HepG2 (cell line): ENCODE results near the gene ACVR2A. TPM values are rescaled to one million over a fixed set of nuclear protein-coding genes. Genes with fewer than 3 reads are reported as not detected.

Experiments
- ATAC-seq: fragments of 200-7000 bp; cut with Tn5 transposase; 3 replicates; pipeline ENCODE4 v1.9.1; 2020; ENCODE audit warnings: mild to moderate bottlenecking, moderate library complexity
- BruUV-seq: library from RNA; stranded (reverse); fragments of 400-500 nt; replicated peaks from 2 replicates; lab custom pipeline; 2021; lab: Mats Ljungman, UMichigan
- CTCF ChIA-PET: fragments of 300-600 bp; formaldehyde crosslinking; extraction: SDS; loops from one replicate; lab custom pipeline; 2021; ENCODE audit warnings: low total read pairs, inconsistent platforms, low intra/inter-chr PET ratio; lab: Yijun Ruan, JAX
- POLR2A ChIA-PET: fragments of 350-600 bp; sonication (Branson Sonifier 250); formaldehyde crosslinking; loops from one replicate; lab custom pipeline; 2020; ENCODE audit warnings: antibody characterized with exemption, inconsistent platforms; lab: Yijun Ruan, JAX
- DNase-seq: peaks from one replicate; pipeline ENCODE4 v3.0.0-alpha.2; 2015; ENCODE audit warnings: low spot score
- FAIRE-seq: peaks from 3 replicates; lab custom pipeline; 2011; peaks lifted over from hg19 to GRCh38; lab: Jason Lieb, UNC
- H2AFZ ChIP-seq: one replicate; pipeline ENCODE4 v1.6.1; 2011; ENCODE audit warnings: low read length, inconsistent platforms
- H3K27ac ChIP-seq: fragments of 300-600 bp; 3 replicates; pipeline ENCODE4 v1.8.0; 2011; ENCODE audit warnings: mixed run types, mild to moderate bottlenecking, mixed read lengths, low read length, inconsistent platforms; ENCODE audit not compliant: insufficient read depth; ENCODE audit errors: extremely low read length
- H3K27me3 ChIP-seq, 2 experiments: fragments of 200-600 bp in 1 of 2; 2 replicates in 1 of 2; 3 replicates in 1 of 2; pipeline versions ENCODE4 v1.6.0 to v1.8.0; 2011; ENCODE audit warnings: low read length in 2 of 2, mild to moderate bottlenecking in 2 of 2, moderate library complexity in 2 of 2, inconsistent platforms in 1 of 2; ENCODE audit not compliant: insufficient read depth in 2 of 2, control insufficient read depth in 1 of 2
- H3K36me3 ChIP-seq, 2 experiments: fragments of 200-600 bp in 1 of 2; replicated peaks in 1 of 2; 2 replicates in 1 of 2; 3 replicates in 1 of 2; pipeline versions ENCODE4 v1.5.1 to v1.8.0; 2011; ENCODE audit warnings: low read length in 2 of 2, inconsistent platforms in 1 of 2; ENCODE audit not compliant: insufficient read depth in 2 of 2, control insufficient read depth in 1 of 2
- H3K4me1 ChIP-seq: 2 replicates; pipeline ENCODE4 v1.5.1; 2012; ENCODE audit warnings: low read length, inconsistent platforms; ENCODE audit not compliant: insufficient read depth
- H3K4me2 ChIP-seq: 2 replicates; pipeline ENCODE4 v1.6.0; 2011; ENCODE audit warnings: low read depth, low read length, inconsistent platforms
- H3K4me3 ChIP-seq, 3 experiments: fragments of 200-600 bp in 1 of 3; sonication (generic), shearing (Covaris generic) in 1 of 3; replicated peaks in 1 of 3; 2 replicates each; pipeline ENCODE4 v1.5.1; 2011 to 2016; ENCODE audit warnings: low read length in 3 of 3, inconsistent platforms in 2 of 3, low read depth in 2 of 3, mild to moderate bottlenecking in 2 of 3, control low read depth in 1 of 3, mixed read lengths in 1 of 3; ENCODE audit not compliant: insufficient read depth in 1 of 3
- H3K79me2 ChIP-seq: one replicate; pipeline ENCODE4 v1.6.1; 2011; ENCODE audit warnings: low read length, inconsistent platforms; ENCODE audit not compliant: insufficient read depth
- H3K9ac ChIP-seq: 2 replicates; pipeline ENCODE4 v1.6.0; 2011; ENCODE audit warnings: mild to moderate bottlenecking, low read depth, low read length, inconsistent platforms; ENCODE audit not compliant: insufficient read depth
- H3K9me3 ChIP-seq: 2 replicates; pipeline ENCODE4 v1.5.1; 2012; ENCODE audit warnings: mild to moderate bottlenecking, low read length
- H4K20me1 ChIP-seq: 2 replicates; pipeline ENCODE4 v1.6.0; 2011; ENCODE audit warnings: inconsistent platforms, mild to moderate bottlenecking, low read length, moderate library complexity; ENCODE audit not compliant: insufficient read depth
- ARNT2 ChIP-seq: sonication (generic); formaldehyde crosslinking; IDR thresholded peaks from 2 replicates; pipeline ENCODE4 v1.8.0; 2022; ENCODE audit warnings: mild to moderate bottlenecking, low read depth, missing genetic modification reagents, moderate library complexity
- ATF4 ChIP-seq, 2 experiments: fragments of 450-650 bp in 1 of 2; sonication (generic) in 1 of 2; formaldehyde crosslinking; IDR thresholded peaks; 2 replicates each; pipeline versions ENCODE4 v1.5.0 to v1.8.0; 2020 to 2022; ENCODE audit warnings: mild to moderate bottlenecking in 1 of 2, missing genetic modification reagents in 1 of 2
- HINFP ChIP-seq: sonication (generic); formaldehyde crosslinking; IDR thresholded peaks from 2 replicates; pipeline ENCODE4 v1.4.0; 2020; ENCODE audit warnings: low read depth, mild to moderate bottlenecking, missing genetic modification reagents
- HNRNPLL ChIP-seq: fragments of 200-400 bp; formaldehyde crosslinking; IDR thresholded peaks from 2 replicates; pipeline ENCODE4 v1.6.1; 2017; ENCODE audit warnings: mild to moderate bottlenecking, low read depth, low read length; ENCODE audit not compliant: poor library complexity, severe bottlenecking
- MAFF ChIP-seq: IDR thresholded peaks from 2 replicates; pipeline ENCODE4 v1.6.1; 2011; ENCODE audit warnings: low read depth, low read length, improper control_type of control experiment
- MAFK ChIP-seq, 2 experiments: IDR thresholded peaks in 1 of 2; conservative IDR thresholded peaks in 1 of 2; 2 replicates each; pipeline ENCODE4 v1.6.1; 2011; ENCODE audit warnings: improper control_type of control experiment in 2 of 2, low read length in 2 of 2
- PHF8 ChIP-seq: sonication (generic); formaldehyde crosslinking; IDR thresholded peaks from 2 replicates; pipeline ENCODE4 v1.5.0; 2020; ENCODE audit warnings: missing genetic modification reagents
- ZBTB8A ChIP-seq: sonication (generic); formaldehyde crosslinking; IDR thresholded peaks from 2 replicates; pipeline ENCODE4 v1.4.0; 2020; ENCODE audit warnings: mild to moderate bottlenecking, low read depth, missing genetic modification reagents, borderline replicate concordance
- ZFP41 ChIP-seq: sonication (generic); formaldehyde crosslinking; IDR thresholded peaks from 2 replicates; pipeline ENCODE4 v1.4.0; 2020; ENCODE audit warnings: mild to moderate bottlenecking, missing genetic modification reagents, borderline replicate concordance
- ZNF776 ChIP-seq: sonication (generic); formaldehyde crosslinking; IDR thresholded peaks from 2 replicates; pipeline ENCODE4 v1.4.0; 2020; ENCODE audit warnings: mild to moderate bottlenecking, missing genetic modification reagents
- WGBS: methylation state at CpG from one replicate; pipeline ENCODE4 v1.1.6; 2017; ENCODE audit warnings: low lambda C conversion rate; 5-methylcytosine and 5-hydroxymethylcytosine counted together
- in situ Hi-C: cut with HindIII; loops from 2 replicates; pipeline ENCODE4 v1.10.0; 2017; ENCODE audit warnings: low pct_unique_long_range_greater_than_20kb; ENCODE audit not compliant: extremely low pct_ligation_motif_present
- intact Hi-C: fragments of 100-400 bp; cut with micrococcal nuclease; formaldehyde crosslinking; loops from one replicate; pipeline ENCODE4 v1.10.0; 2022; ENCODE audit not compliant: unreplicated experiment
- polyA plus RNA-seq, 8 experiments: library from polyadenylated mRNA; depleted of rRNA in 3 of 8; stranded (reverse) in 7 of 8; unstranded in 1 of 8; fragments of >200 nt; fragmentation: Illumina TruSeq in 4 of 8; extraction: Trizol in 4 of 8; gene quantifications; 2 replicates each; pipeline versions ENCODE4 v1.2.1 to v1.2.3, GENCODE V29; 2011 to 2016; ENCODE audit warnings: low read depth in 4 of 8, missing spikeins in 1 of 8, mixed read lengths in 1 of 8; ENCODE audit not compliant: insufficient read depth in 1 of 8
- total RNA-seq, 5 experiments: library from RNA; depleted of rRNA; stranded (reverse); fragments of >200 nt; fragmentation: Illumina TruSeq; extraction: Trizol; gene quantifications; 2 replicates each; pipeline ENCODE4 v1.2.3, GENCODE V29; 2016; ENCODE audit warnings: low read depth in 1 of 5

The ACVR2A gene
- total and polyA plus RNA-seq, 2 of the 13 experiments (the other 11 are each of a cell fraction or from before 2014, with no cell fraction given): 8.3 to 18.0 TPM

DNA sequence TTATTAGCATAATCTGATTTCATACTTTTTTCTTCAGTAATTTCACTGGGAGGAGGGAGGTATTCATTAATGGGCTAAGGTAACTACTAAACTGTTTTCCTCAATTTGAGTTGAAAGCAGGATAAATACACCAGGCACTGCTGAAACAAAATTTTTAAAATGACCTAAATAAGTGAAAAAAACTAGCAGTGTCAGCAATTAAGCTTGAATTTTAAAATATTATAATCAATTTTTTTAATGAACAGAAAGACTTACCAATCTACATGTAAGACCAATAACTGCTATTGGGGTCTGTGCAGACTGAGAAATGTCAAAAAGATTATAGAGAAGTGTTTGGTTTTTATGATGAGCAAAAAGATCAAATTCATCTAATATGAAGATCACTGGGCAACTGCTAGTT lies 107.3 kb downstream of the ACVR2A start:
- TF ChIP-seq PHF8 (CRISPR knock-in tag): no peak
- TF ChIP-seq MAFK (conservative IDR thresholded peaks at IDR 0.05 in 1 of 2, IDR thresholded peaks at IDR 0.05 in 1 of 2; ENCODE audit: low read length in 2 of 2): peak; percentile 81 to 94
- TF ChIP-seq ARNT2 (CRISPR knock-in tag): no peak
- TF ChIP-seq HINFP (CRISPR knock-in tag): no peak
- TF ChIP-seq ZNF776 (CRISPR knock-in tag): no peak
- peak; percentile 87 for TF ChIP-seq MAFF
- no peak for TF ChIP-seq HNRNPLL
- ATAC-seq (no peak), DNase-seq (no peak), FAIRE-seq (no peak)
- Histone ChIP-seq H3K27me3 (no peaks in the 10 kb centered on the region), H3K4me2 (no peak overlapping the region), H3K9me3 (no peaks in the 10 kb centered on the region), H3K9ac (no peak overlapping the region), H3K36me3 (peaks cover 9 to 28% of the 10 kb centered on the region in 2 experiments), H3K27ac (no peak overlapping the region), H4K20me1 (no peaks in the 10 kb centered on the region), H2AFZ (no peak overlapping the region), H3K4me1 (no peaks in the 10 kb centered on the region), H3K4me3 (no peak overlapping the region), H3K79me2 (no peaks in the 10 kb centered on the region)
- in situ Hi-C loops (no loop called here), intact Hi-C loops (no loop called here)
- BruUV-seq: no TSS peak
- CTCF ChIA-PET: no interaction called here
- POLR2A ChIA-PET: no interaction called here

DNA sequence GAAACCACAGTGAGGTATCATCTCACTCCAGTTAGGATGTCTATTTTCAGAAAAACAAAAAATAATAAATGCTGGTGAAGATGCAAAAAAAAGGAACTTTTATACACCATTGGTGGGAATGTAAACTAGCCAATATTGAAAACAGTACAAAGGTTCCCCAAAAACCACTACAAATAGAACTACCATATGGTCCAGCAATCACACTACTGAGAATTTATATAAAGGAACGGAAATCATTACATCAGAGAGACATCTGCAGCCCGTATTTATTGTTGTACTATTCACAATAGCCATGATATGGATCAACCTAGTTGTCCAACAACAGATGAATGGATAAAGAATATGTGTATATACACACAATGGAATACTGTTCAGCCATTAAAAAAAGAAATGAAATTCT lies 123.7 kb downstream of the ACVR2A start:
- Histone ChIP-seq H2AFZ (no peak overlapping the region), H3K4me3 (no peak overlapping the region)
- TF ChIP-seq ATF4 (CRISPR knock-in tag; IDR thresholded peaks at IDR 0.05) (no peak), ZFP41 (CRISPR knock-in tag) (no peak), ZBTB8A (CRISPR knock-in tag) (no peak)
- TF ChIP-seq, all 625 proteins: peak for 0
- no TSS peak for BruUV-seq
- H4K20me1 ChIP-seq: no peaks in the 10 kb centered on the region
- H3K27me3 ChIP-seq: no peaks in the 10 kb centered on the region
- intact Hi-C loops: no loop called here
- ChIA-PET CTCF (no interaction called here), POLR2A (no interaction called here)
- in situ Hi-C loops: no loop called here
- peaks cover 0 to 38% of the 10 kb centered on the region in 2 experiments; a peak in 3 of 5 replicates for H3K36me3 ChIP-seq
- H3K27ac ChIP-seq: no peak overlapping the region
- no peak overlapping the region for H3K4me2 ChIP-seq
- H3K9me3 ChIP-seq: peaks cover 11% of the 10 kb centered on the region; the same call in 1 of the 2 replicates
- 96% methylated on average over 2 of the region's 2 CpGs for WGBS
- peaks cover 22% of the 10 kb centered on the region for H3K79me2 ChIP-seq
- ATAC-seq (no peak), FAIRE-seq (no peak), DNase-seq (no peak)
- H3K9ac ChIP-seq: no peak overlapping the region
- H3K4me1 ChIP-seq: no peaks in the 10 kb centered on the region
